ENCODE results near the gene NDUFV2.

The NDUFV2 gene

DNA sequence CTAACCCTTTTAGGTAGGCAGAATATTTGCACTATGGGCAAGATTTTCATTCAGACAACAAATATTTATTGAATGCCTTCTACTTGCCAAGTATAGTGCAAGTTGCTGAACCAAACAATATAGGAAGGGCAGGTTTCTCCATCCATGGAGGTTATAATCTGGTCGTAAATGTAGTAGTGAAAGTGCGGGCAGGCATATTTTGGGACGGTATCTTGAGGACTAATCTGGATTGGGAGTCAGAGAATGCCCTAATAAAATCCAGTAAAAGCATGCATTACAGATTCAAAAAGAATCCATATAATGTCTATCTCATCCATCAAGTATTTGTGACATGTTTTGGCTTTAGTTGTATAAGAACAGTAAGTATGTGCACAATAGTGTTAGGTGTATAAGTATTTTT is 1.7 kb upstream of the NDUFV2 start:
- ATAC-seq = no peak
- TF ChIP-seq ZNF8 (CRISPR knock-in tag; IDR thresholded peaks at IDR 0.05) (no peak), ARNTL (CRISPR knock-in tag; IDR thresholded peaks at IDR 0.05; ENCODE audit: borderline replicate concordance, low read depth) (no peak), BACH2 (CRISPR knock-in tag; IDR thresholded peaks at IDR 0.05; ENCODE audit: borderline replicate concordance) (no peak), GLIS3 (CRISPR knock-in tag; IDR thresholded peaks at IDR 0.05) (no peak), ZNF70 (CRISPR knock-in tag; IDR thresholded peaks at IDR 0.05) (no peak), ISL1 (CRISPR knock-in tag; IDR thresholded peaks at IDR 0.05) (no peak), ZC3H10 (CRISPR knock-in tag; IDR thresholded peaks at IDR 0.05) (no peak), ZFP3 (CRISPR knock-in tag; IDR thresholded peaks at IDR 0.05) (no peak), CSDC2 (CRISPR knock-in tag; IDR thresholded peaks at IDR 0.05) (no peak), TCF4 (CRISPR knock-in tag; IDR thresholded peaks at IDR 0.05; ENCODE audit: borderline replicate concordance) (no peak), SNAI2 (CRISPR knock-in tag; IDR thresholded peaks at IDR 0.05) (no peak), ZFP30 (CRISPR knock-in tag; IDR thresholded peaks at IDR 0.05) (no peak)
- TF ChIP-seq, protein P1, sequence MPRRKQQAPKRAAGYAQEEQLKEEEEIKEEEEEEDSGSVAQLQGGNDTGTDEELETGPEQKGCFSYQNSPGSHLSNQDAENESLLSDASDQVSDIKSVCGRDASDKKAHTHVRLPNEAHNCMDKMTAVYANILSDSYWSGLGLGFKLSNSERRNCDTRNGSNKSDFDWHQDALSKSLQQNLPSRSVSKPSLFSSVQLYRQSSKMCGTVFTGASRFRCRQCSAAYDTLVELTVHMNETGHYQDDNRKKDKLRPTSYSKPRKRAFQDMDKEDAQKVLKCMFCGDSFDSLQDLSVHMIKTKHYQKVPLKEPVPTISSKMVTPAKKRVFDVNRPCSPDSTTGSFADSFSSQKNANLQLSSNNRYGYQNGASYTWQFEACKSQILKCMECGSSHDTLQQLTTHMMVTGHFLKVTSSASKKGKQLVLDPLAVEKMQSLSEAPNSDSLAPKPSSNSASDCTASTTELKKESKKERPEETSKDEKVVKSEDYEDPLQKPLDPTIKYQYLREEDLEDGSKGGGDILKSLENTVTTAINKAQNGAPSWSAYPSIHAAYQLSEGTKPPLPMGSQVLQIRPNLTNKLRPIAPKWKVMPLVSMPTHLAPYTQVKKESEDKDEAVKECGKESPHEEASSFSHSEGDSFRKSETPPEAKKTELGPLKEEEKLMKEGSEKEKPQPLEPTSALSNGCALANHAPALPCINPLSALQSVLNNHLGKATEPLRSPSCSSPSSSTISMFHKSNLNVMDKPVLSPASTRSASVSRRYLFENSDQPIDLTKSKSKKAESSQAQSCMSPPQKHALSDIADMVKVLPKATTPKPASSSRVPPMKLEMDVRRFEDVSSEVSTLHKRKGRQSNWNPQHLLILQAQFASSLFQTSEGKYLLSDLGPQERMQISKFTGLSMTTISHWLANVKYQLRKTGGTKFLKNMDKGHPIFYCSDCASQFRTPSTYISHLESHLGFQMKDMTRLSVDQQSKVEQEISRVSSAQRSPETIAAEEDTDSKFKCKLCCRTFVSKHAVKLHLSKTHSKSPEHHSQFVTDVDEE (CRISPR knock-in tag; IDR thresholded peaks at IDR 0.05) = no peak
- TF ChIP-seq, protein P2, sequence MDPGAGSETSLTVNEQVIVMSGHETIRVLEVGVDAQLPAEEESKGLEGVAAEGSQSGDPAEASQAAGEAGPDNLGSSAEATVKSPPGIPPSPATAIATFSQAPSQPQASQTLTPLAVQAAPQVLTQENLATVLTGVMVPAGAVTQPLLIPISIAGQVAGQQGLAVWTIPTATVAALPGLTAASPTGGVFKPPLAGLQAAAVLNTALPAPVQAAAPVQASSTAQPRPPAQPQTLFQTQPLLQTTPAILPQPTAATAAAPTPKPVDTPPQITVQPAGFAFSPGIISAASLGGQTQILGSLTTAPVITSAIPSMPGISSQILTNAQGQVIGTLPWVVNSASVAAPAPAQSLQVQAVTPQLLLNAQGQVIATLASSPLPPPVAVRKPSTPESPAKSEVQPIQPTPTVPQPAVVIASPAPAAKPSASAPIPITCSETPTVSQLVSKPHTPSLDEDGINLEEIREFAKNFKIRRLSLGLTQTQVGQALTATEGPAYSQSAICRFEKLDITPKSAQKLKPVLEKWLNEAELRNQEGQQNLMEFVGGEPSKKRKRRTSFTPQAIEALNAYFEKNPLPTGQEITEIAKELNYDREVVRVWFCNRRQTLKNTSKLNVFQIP (CRISPR knock-in tag; IDR thresholded peaks at IDR 0.05; ENCODE audit: borderline replicate concordance, low read depth) = no peak
- TF ChIP-seq, protein P3, sequence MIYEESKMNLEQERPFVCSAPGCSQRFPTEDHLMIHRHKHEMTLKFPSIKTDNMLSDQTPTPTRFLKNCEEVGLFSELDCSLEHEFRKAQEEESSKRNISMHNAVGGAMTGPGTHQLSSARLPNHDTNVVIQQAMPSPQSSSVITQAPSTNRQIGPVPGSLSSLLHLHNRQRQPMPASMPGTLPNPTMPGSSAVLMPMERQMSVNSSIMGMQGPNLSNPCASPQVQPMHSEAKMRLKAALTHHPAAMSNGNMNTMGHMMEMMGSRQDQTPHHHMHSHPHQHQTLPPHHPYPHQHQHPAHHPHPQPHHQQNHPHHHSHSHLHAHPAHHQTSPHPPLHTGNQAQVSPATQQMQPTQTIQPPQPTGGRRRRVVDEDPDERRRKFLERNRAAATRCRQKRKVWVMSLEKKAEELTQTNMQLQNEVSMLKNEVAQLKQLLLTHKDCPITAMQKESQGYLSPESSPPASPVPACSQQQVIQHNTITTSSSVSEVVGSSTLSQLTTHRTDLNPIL (CRISPR knock-in tag; IDR thresholded peaks at IDR 0.05; ENCODE audit: low read depth) = no peak

DNA sequence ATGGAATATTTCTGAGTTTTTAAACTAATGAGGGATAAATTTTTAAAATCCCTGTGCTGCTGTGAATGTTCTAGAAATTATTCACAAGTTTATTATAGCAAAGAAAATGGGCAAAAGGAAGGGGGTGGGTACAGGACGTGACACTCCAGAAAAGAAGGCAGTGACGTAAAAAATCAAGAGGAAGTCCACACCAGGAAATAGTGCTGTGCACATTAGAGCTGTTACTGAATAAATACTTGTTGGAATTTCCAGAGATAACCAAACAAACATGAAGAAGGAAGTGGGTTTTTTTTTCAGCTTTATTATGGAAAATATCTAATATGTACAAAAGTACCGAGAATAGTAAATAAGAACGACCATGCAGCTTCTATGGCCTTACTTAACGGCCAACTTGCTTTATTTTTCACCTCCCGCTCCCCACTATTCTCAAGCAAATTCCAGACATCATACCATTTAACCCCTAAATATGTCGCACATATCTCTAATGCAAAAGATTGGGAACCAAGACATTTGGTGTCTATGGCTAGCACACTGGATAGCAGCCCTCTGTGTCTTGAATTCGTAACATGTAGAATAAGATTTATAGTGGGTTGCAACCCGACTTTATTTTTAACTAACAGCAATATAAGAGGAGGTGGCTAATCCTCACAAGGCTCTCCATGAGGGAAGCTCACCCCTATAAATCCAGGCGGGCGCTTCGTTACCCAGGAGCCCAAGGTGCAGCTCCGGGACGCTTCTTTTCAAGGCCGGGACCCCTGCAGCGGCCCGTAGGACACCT is 580 bp upstream of the NDUFV2 start:
- peak; percentile 52 for ATAC-seq

More for the DNA sequence above, 580 bp upstream of the NDUFV2 start:
- TF ChIP-seq CSDC2 (CRISPR knock-in tag; IDR thresholded peaks at IDR 0.05) (no peak), TOX (CRISPR knock-in tag; IDR thresholded peaks at IDR 0.05; ENCODE audit: borderline replicate concordance) (no peak), ZFP30 (CRISPR knock-in tag; IDR thresholded peaks at IDR 0.05) (no peak), PPARA (CRISPR knock-in tag; IDR thresholded peaks at IDR 0.05; ENCODE audit: borderline replicate concordance) (no peak), SNAI2 (CRISPR knock-in tag; IDR thresholded peaks at IDR 0.05) (no peak), ZNF8 (CRISPR knock-in tag; IDR thresholded peaks at IDR 0.05) (no peak), ARNTL (CRISPR knock-in tag; IDR thresholded peaks at IDR 0.05; ENCODE audit: borderline replicate concordance, low read depth) (no peak), OSR1 (CRISPR knock-in tag; IDR thresholded peaks at IDR 0.05) (no peak), TCF4 (CRISPR knock-in tag; IDR thresholded peaks at IDR 0.05; ENCODE audit: borderline replicate concordance) (no peak), GLIS3 (CRISPR knock-in tag; IDR thresholded peaks at IDR 0.05) (no peak), ZNF565 (CRISPR knock-in tag; conservative IDR thresholded peaks at IDR 0.05; ENCODE audit: low read depth) (no peak), ZFP3 (CRISPR knock-in tag; IDR thresholded peaks at IDR 0.05) (no peak), ISL1 (CRISPR knock-in tag; IDR thresholded peaks at IDR 0.05) (no peak), RARB (CRISPR knock-in tag; IDR thresholded peaks at IDR 0.05) (no peak)
- TF ChIP-seq, protein P4, sequence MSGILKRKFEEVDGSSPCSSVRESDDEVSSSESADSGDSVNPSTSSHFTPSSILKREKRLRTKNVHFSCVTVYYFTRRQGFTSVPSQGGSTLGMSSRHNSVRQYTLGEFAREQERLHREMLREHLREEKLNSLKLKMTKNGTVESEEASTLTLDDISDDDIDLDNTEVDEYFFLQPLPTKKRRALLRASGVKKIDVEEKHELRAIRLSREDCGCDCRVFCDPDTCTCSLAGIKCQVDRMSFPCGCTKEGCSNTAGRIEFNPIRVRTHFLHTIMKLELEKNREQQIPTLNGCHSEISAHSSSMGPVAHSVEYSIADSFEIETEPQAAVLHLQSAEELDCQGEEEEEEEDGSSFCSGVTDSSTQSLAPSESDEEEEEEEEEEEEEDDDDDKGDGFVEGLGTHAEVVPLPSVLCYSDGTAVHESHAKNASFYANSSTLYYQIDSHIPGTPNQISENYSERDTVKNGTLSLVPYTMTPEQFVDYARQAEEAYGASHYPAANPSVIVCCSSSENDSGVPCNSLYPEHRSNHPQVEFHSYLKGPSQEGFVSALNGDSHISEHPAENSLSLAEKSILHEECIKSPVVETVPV (CRISPR knock-in tag; IDR thresholded peaks at IDR 0.05) = no peak
- TF ChIP-seq, protein P1 (CRISPR knock-in tag; IDR thresholded peaks at IDR 0.05) = no peak
- TF ChIP-seq, protein P2 (CRISPR knock-in tag; IDR thresholded peaks at IDR 0.05; ENCODE audit: borderline replicate concordance, low read depth) = no peak
